CD14-positive monocyte (primary cell): ENCODE data around the gene SIPA1L2. TPM values are rescaled to one million over a fixed set of nuclear protein-coding genes. Genes with fewer than 3 reads are reported as not detected.

Source experiments
- DNase-seq, 3 donors: peaks; one replicate each; pipeline ENCODE4 v3.0.0-alpha.2; 2011 to 2022
- H2AFZ ChIP-seq: 2 replicates; pipeline ENCODE4 v1.6.0; 2012; ENCODE audit warnings: mild to moderate bottlenecking, low read depth, low read length, inconsistent platforms; ENCODE audit not compliant: insufficient read depth, poor library complexity, severe bottlenecking
- H3K27ac ChIP-seq, 2 donors: 1 replicate in 1 of 2; 2 replicates in 1 of 2; pipeline ENCODE4 v1.5.1; 2012 to 2013; ENCODE audit warnings: low read length in 2 of 2, control low read depth in 1 of 2, inconsistent platforms in 1 of 2, low read depth in 1 of 2, mild to moderate bottlenecking in 1 of 2
- H3K27me3 ChIP-seq, 2 donors: one replicate each; pipeline versions ENCODE4 v1.6.0 to v1.6.1; 2011 to 2013; ENCODE audit warnings: low read length in 2 of 2; ENCODE audit not compliant: control insufficient read depth in 2 of 2, insufficient read depth in 2 of 2
- H3K36me3 ChIP-seq, 2 donors: replicated peaks in 1 of 2; 1 replicate in 1 of 2; 2 replicates in 1 of 2; pipeline versions ENCODE4 v1.5.1 to v1.6.1; 2012 to 2013; ENCODE audit warnings: low read length in 2 of 2, control low read depth in 1 of 2, inconsistent platforms in 1 of 2, mild to moderate bottlenecking in 1 of 2; ENCODE audit not compliant: insufficient read depth in 2 of 2, control insufficient read depth in 1 of 2
- H3K4me1 ChIP-seq, 2 donors: 1 replicate in 1 of 2; 2 replicates in 1 of 2; pipeline versions ENCODE4 v1.5.1 to v1.6.1; 2012 to 2013; ENCODE audit warnings: low read length in 2 of 2, control low read depth in 1 of 2, inconsistent platforms in 1 of 2, mild to moderate bottlenecking in 1 of 2, moderate library complexity in 1 of 2; ENCODE audit not compliant: insufficient read depth in 2 of 2, control insufficient read depth in 1 of 2
- H3K4me2 ChIP-seq: replicated peaks from 2 replicates; pipeline ENCODE3; 2012; ENCODE audit warnings: low read length, moderate library complexity, mild to moderate bottlenecking; ENCODE audit not compliant: poor library complexity, severe bottlenecking; ENCODE audit errors: extremely low read depth
- H3K4me3 ChIP-seq, 3 experiments: fragments of 200-600 bp in 1 of 3; sonication (generic) in 1 of 3; replicated peaks in 1 of 3; 1 replicate in 2 of 3; 2 replicates in 1 of 3; pipeline ENCODE4 v1.5.1; 2011 to 2013; ENCODE audit warnings: low read length in 3 of 3, mild to moderate bottlenecking in 3 of 3, control low read depth in 2 of 3, low read depth in 2 of 3, inconsistent platforms in 1 of 3, moderate library complexity in 1 of 3
- H3K79me2 ChIP-seq: 2 replicates; pipeline ENCODE4 v1.6.0; 2012; ENCODE audit warnings: mild to moderate bottlenecking, control low read depth, inconsistent platforms, low read length, moderate library complexity; ENCODE audit not compliant: insufficient read depth
- H3K9ac ChIP-seq: 2 replicates; pipeline ENCODE4 v1.6.0; 2017; ENCODE audit warnings: low read length, mild to moderate bottlenecking; ENCODE audit not compliant: insufficient read depth, poor library complexity, severe bottlenecking
- H3K9me3 ChIP-seq, 2 donors: replicated peaks in 1 of 2; 1 replicate in 1 of 2; 2 replicates in 1 of 2; pipeline versions ENCODE4 v1.5.1 to v1.6.1; 2012 to 2013; ENCODE audit warnings: low read length in 2 of 2, control low read depth in 1 of 2; ENCODE audit not compliant: control insufficient read depth in 1 of 2, insufficient read depth in 1 of 2
- H4K20me1 ChIP-seq: 2 replicates; pipeline ENCODE4 v1.6.0; 2012; ENCODE audit warnings: mild to moderate bottlenecking, low read length, control low read depth, moderate library complexity; ENCODE audit not compliant: insufficient read depth
- H3K27ac Mint-ChIP-seq, 7 donors: one replicate each; pipeline ENCODE4 v1.8.0; 2020; ENCODE audit warnings: mild to moderate bottlenecking in 7 of 7, mixed read lengths in 7 of 7, moderate library complexity in 6 of 7, inconsistent platforms in 2 of 7
- H3K27me3 Mint-ChIP-seq, 3 donors: one replicate each; pipeline ENCODE4 v1.8.0; 2021 to 2022; ENCODE audit warnings: low read depth in 3 of 3, mild to moderate bottlenecking in 3 of 3, mixed read lengths in 3 of 3, moderate library complexity in 3 of 3, inconsistent platforms in 1 of 3
- H3K36me3 Mint-ChIP-seq, 2 donors: one replicate each; pipeline ENCODE4 v1.8.0; 2020; ENCODE audit warnings: mixed read lengths in 2 of 2, inconsistent platforms in 1 of 2, mild to moderate bottlenecking in 1 of 2
- H3K4me1 Mint-ChIP-seq: one replicate; pipeline ENCODE4 v1.8.0; 2020; ENCODE audit warnings: mild to moderate bottlenecking, mixed read lengths
- H3K4me3 Mint-ChIP-seq, 2 donors: one replicate each; pipeline ENCODE4 v1.8.0; 2020; ENCODE audit warnings: mild to moderate bottlenecking in 2 of 2, mixed read lengths in 2 of 2, moderate library complexity in 1 of 2
- H3K9me3 Mint-ChIP-seq, 7 donors: one replicate each; pipeline ENCODE4 v1.8.0; 2020 to 2022; ENCODE audit warnings: mixed read lengths in 7 of 7, mild to moderate bottlenecking in 6 of 7, moderate library complexity in 6 of 7, inconsistent platforms in 2 of 7
- CTCF ChIP-seq: fragments of 200-600 bp; IDR thresholded peaks from one replicate; pipeline ENCODE4 v1.8.0; 2022; ENCODE audit warnings: antibody characterized with exemption, mild to moderate bottlenecking
- WGBS: methylation state at CpG from one replicate; pipeline ENCODE4 v1.1.5; 2013; ENCODE audit warnings: missing lambda C conversion rate; ENCODE audit not compliant: insufficient coverage; 5-methylcytosine and 5-hydroxymethylcytosine counted together
- intact Hi-C, 2 donors: fragments of 100-400 bp; cut with micrococcal nuclease; formaldehyde crosslinking; loops; one replicate each; pipeline versions ENCODE4 v1.15.0 to v1.15.1; 2023
- polyA plus RNA-seq, 3 donors: library from polyadenylated mRNA; depleted of rRNA in 1 of 3; unstranded in 2 of 3; stranded (reverse) in 1 of 3; fragments of 300-500 nt in 2 of 3; fragments of >200 nt in 1 of 3; fragmentation: Illumina TruSeq in 2 of 3; gene quantifications; 1 replicate in 2 of 3; 2 replicates in 1 of 3; pipeline ENCODE4 v1.2.3, GENCODE V29; 2012 to 2021

The SIPA1L2 gene
- polyA plus RNA-seq, 3 donors = 0.64 to 6.8 (median 1.3) TPM

GRCh38 chr1:232598133-232598532, 31.8 kb downstream of the SIPA1L2 start:
- H3K4me1 Mint-ChIP-seq = peaks cover 44% of the 10 kb centered on the region
- intact Hi-C loops = no loop called here
- no peak overlapping the region for H3K4me3 ChIP-seq
- H3K36me3 Mint-ChIP-seq = no peaks in the 10 kb centered on the region
- H3K36me3 ChIP-seq = no peaks in the 10 kb centered on the region
- H4K20me1 ChIP-seq = no peaks in the 10 kb centered on the region
- H3K27me3 ChIP-seq = no peaks in the 10 kb centered on the region
- no peak overlapping the region for H3K4me2 ChIP-seq
- TF ChIP-seq CTCF = no peak
- WGBS = 100% methylated on average over 1 of the region's 3 CpGs
- H3K9me3 Mint-ChIP-seq = peaks cover 0 to under 1% (median 0%) of the 10 kb centered on the region in 7 donors
- H3K4me1 ChIP-seq = peaks cover 29 to 34% of the 10 kb centered on the region in 2 donors
- no peak overlapping the region for H3K27ac Mint-ChIP-seq
- no peak overlapping the region for H3K9ac ChIP-seq
- H3K27ac ChIP-seq = no peak overlapping the region
- peaks cover 8% of the 10 kb centered on the region for H3K79me2 ChIP-seq
- no peak for DNase-seq
- no peak overlapping the region for H3K4me3 Mint-ChIP-seq
- peaks cover 0 to 1% (median 0%) of the 10 kb centered on the region in 3 donors for H3K27me3 Mint-ChIP-seq
- no peak overlapping the region for H2AFZ ChIP-seq
- no peaks in the 10 kb centered on the region for H3K9me3 ChIP-seq

GRCh38 chr1:232597721-232598120, 32.2 kb downstream of the SIPA1L2 start:
- DNase-seq = no peak
- no peak overlapping the region for H2AFZ ChIP-seq
- H3K27me3 ChIP-seq = no peaks in the 10 kb centered on the region
- no peaks in the 10 kb centered on the region for H3K9me3 ChIP-seq
- H3K36me3 ChIP-seq = no peaks in the 10 kb centered on the region
- Mint-ChIP-seq H3K27ac (peak overlapping the region in 2 of 7 donors; percentile 15 to 32), H3K27me3 (peaks cover 0 to 1% (median 0%) of the 10 kb centered on the region in 3 donors), H3K4me1 (peaks cover 44% of the 10 kb centered on the region), H3K4me3 (no peak overlapping the region), H3K36me3 (no peaks in the 10 kb centered on the region), H3K9me3 (no peaks in the 10 kb centered on the region)
- H3K4me2 ChIP-seq = no peak overlapping the region
- TF ChIP-seq CTCF = no peak
- no peak overlapping the region for H3K4me3 ChIP-seq
- 77% methylated on average over 2 of the region's 2 CpGs for WGBS
- H3K4me1 ChIP-seq = peaks cover 29 to 34% of the 10 kb centered on the region in 2 donors
- peaks cover 8% of the 10 kb centered on the region for H3K79me2 ChIP-seq
- no peaks in the 10 kb centered on the region for H4K20me1 ChIP-seq
- intact Hi-C loops = no loop called here
- H3K27ac ChIP-seq = no peak overlapping the region
- H3K9ac ChIP-seq = no peak overlapping the region
